Bronchial epithelial cell (primary cell): ENCODE data around the gene GLCE. TPM values are rescaled to one million over a fixed set of nuclear protein-coding genes. Genes with fewer than 3 reads are reported as not detected.

Source experiments
- DNase-seq: peaks from one replicate; pipeline ENCODE4 v3.0.0-alpha.2; 2010; ENCODE audit warnings: low read depth
- FAIRE-seq: peaks from 2 replicates; lab custom pipeline; 2011; peaks lifted over from hg19 to GRCh38; lab: Jason Lieb, UNC
- H3K27me3 ChIP-seq: 2 replicates; pipeline ENCODE4 v1.5.1; 2011; ENCODE audit warnings: low read length; ENCODE audit not compliant: control insufficient read depth, insufficient read depth
- H3K36me3 ChIP-seq: 2 replicates; pipeline ENCODE4 v1.5.1; 2011; ENCODE audit warnings: low read length; ENCODE audit not compliant: control insufficient read depth, insufficient read depth
- H3K4me3 ChIP-seq: 2 replicates; pipeline ENCODE4 v1.5.1; 2011; ENCODE audit warnings: mild to moderate bottlenecking, low read depth, low read length, control low read depth
- total RNA-seq: library from RNA; depleted of rRNA; stranded (reverse); fragments of >200 nt; gene quantifications from 2 replicates; pipeline ENCODE4 v1.2.1, GENCODE V29; 2014
- TF ChIP-seq, protein P1 (sequence below): IDR thresholded peaks from 2 replicates; pipeline ENCODE4 v1.5.1; 2011; ENCODE audit warnings: mild to moderate bottlenecking, moderate library complexity, low read length, control low read depth, inconsistent platforms; ENCODE audit not compliant: insufficient read depth, severe bottlenecking

The GLCE gene
- total RNA-seq, 1 donor from 2014 or later, result 46.3 TPM

DNA sequence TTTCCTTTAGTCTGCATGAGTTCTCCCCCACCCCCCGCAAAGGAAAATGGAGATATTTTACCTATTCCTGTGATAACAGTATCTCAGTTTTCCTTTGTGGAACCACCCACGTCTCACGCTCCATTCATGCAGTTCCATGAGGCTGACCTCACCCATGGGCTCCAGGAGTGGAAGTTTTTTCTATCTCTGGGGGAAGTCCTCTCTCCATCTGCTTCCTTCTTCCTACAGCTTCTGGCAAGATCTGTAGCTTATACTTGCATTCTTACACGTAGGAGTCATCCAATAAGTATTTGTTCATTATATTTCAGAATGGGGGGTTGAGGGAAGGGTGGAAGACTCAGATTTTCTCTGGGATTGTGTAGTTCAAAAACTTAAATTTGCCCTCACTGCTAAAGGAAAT, 5.8 kb upstream of the GLCE start:
- DNase-seq (peak; percentile 78), FAIRE-seq (no peak)
- Histone ChIP-seq H3K27me3 (no peaks in the 10 kb centered on the region), H3K36me3 (no peaks in the 10 kb centered on the region), H3K4me3 (no peak overlapping the region)
- TF ChIP-seq, protein P1, sequence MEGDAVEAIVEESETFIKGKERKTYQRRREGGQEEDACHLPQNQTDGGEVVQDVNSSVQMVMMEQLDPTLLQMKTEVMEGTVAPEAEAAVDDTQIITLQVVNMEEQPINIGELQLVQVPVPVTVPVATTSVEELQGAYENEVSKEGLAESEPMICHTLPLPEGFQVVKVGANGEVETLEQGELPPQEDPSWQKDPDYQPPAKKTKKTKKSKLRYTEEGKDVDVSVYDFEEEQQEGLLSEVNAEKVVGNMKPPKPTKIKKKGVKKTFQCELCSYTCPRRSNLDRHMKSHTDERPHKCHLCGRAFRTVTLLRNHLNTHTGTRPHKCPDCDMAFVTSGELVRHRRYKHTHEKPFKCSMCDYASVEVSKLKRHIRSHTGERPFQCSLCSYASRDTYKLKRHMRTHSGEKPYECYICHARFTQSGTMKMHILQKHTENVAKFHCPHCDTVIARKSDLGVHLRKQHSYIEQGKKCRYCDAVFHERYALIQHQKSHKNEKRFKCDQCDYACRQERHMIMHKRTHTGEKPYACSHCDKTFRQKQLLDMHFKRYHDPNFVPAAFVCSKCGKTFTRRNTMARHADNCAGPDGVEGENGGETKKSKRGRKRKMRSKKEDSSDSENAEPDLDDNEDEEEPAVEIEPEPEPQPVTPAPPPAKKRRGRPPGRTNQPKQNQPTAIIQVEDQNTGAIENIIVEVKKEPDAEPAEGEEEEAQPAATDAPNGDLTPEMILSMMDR, result no peak

DNA sequence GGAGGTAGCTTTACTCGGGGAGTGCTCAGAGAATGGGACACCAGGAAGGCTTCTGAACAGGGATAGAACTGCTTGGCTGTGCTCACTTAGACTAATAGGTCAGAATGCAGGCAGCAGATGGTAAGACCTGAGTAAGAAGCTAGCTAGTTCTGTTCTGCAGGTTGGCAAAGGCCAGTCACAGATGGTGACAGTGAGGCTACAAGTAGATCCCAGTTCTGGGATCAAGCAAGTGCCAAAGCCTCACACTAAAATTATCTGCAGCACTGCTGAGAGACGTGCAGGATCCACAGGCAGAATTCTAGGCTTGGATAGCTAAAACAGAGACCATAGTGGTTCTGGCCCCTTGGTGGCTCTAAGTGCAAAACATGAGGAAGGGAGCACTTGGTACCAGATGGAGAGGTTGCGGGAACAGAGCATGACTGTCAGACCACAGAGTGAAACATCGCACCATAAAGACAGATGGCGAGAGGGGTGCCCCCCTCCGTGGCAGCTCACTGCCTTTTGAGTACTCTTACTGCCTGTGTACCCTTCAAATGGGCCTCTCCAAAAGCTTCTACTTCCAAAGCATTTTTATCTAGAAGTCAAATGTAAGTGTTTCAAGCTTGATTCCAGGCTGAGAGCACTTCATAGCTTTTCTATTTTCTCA, 3.6 kb upstream of the GLCE start:
- TF ChIP-seq, protein P1, result no peak
- FAIRE-seq, result no peak
- Histone ChIP-seq H3K36me3 (no peaks in the 10 kb centered on the region), H3K27me3 (no peaks in the 10 kb centered on the region), H3K4me3 (no peak overlapping the region)
- DNase-seq, result no peak

DNA sequence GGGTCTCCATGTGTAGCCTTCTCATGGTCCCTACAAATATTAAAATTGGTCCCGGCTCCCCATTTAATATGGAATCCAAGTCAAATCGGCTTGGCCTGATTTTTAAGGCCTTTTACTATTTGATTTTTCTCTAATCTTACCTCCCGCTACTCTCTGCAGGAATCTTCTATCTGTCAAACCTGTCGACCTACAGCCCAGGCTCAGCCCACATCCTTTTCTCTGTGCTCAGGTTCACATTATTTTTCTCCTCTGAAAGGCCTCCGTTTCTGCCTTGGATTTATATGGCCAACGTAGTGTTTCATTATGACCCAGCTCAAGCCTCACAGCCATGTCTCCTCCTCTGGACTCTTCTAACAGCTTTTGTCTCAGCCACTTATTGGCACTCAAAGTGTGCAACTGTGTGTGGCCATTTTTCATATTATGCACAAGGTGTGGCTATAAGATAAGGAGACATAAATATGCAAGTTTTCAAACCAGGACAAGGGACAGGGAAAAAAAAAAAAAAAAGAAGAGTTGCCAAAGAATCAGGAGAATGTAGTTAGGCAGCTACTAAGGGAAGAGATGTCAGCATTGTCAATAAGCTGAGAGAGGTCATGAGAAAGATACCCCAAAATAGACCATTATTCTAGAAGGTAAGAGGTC, 2.1 kb upstream of the GLCE start:
- no peak for DNase-seq
- H3K27me3 ChIP-seq, result no peaks in the 10 kb centered on the region
- TF ChIP-seq, protein P1, result no peak
- no peaks in the 10 kb centered on the region for H3K36me3 ChIP-seq
- FAIRE-seq, result no peak
- H3K4me3 ChIP-seq, result no peak overlapping the region

DNA sequence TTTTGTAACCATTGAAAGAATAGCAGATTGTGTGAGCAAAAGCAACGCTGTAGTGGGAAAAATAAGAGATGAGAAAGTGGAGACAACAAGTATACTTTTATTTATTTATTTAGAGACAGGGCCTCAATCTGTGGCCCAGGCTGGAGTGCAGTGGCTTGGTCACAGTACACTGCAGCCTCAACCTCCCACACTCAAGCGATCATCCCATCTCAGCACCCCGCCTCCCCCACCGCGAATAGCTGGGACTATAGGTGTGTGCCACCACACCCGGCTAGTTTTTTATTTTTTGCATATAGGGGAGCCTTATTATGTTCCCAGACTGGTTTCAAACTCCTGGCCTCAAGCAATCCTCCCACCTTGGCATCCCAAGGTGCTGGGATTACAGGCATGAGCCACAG, 1.6 kb upstream of the GLCE start:
- H3K4me3 ChIP-seq, result no peak overlapping the region
- no peaks in the 10 kb centered on the region for H3K36me3 ChIP-seq
- no peaks in the 10 kb centered on the region for H3K27me3 ChIP-seq
- TF ChIP-seq, protein P1, result no peak
- no peak for FAIRE-seq
- DNase-seq, result no peak

DNA sequence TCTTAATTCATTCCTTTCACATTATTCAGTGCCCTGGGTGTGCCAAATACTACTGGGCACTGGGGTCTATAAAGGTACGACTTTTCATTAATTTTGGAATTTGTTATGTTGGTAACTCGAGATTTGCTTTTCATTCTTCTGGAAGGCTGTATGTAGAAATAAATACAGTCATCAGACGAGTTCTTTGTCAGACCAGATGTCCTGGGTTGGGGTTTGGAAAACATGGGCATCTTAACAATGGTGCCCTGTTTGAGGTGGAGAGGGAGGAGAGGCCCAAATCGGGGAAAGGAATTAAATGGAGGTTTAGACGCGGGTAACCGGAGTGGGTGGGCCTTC, 662 bp upstream of the GLCE start:
- H3K36me3 ChIP-seq, result no peaks in the 10 kb centered on the region
- H3K27me3 ChIP-seq, result no peaks in the 10 kb centered on the region
- no peak for DNase-seq
- peak overlapping the region; percentile 74 for H3K4me3 ChIP-seq
- TF ChIP-seq, protein P1, result no peak
- no peak for FAIRE-seq
